ACHN (cell line): ENCODE data around the gene PHRF1.

Source experiments
- DNase-seq: peaks from one replicate; pipeline ENCODE4 v3.0.0-alpha.2; 2015
- in situ Hi-C: cut with HindIII; loops from 2 replicates; pipeline ENCODE4 v1.10.0; 2017; ENCODE audit warnings: low sequenced_read_pairs, low pct_ligation_motif_present, low pct_unique_long_range_greater_than_20kb

Gene PHRF1

DNA sequence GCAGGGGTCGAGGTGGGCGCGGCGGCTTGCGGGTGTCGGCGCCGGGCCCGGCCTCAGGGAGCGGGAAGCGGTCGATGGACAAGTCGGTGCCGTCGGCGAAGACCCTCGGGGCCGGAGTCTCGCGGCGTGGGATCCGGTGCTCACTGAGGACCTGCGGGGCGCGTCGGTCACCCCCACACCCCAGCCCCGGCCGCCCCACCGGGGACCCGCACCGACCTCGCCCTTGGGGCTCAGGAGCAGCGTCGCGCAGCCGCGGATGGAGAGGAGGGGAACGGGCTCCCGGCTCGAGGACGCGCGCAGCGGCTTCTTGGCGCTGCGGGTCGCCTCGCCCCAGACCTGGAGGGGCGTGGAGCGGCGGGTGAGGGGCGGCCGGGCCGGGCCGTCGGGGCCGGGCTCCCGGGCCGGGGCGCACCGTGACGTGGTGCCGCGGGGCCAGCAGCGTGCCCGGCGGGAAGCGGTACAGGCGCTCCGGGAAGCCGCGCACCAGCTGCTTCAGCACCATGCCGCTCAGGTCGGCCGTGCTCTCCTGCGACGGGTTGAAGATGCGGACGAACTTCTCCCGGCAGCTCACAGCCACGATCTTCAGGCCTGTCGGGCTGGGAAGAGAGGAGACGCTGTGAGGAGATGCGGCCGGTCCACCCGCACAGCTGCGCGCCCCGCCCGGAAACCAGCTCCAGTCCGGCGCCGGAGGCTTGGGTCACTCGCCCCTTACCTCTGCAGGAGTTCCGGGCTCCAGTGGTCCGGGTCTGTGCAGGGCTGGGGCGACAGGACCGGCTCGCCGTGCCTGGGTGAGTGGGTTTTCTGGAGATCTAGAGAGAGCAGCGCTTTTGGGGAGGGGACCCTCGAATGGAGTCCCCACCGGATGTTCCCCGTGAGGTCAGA, 20.2 kb upstream of the PHRF1 start:
- DNase-seq = no peak
- in situ Hi-C loops = no loop called here

DNA sequence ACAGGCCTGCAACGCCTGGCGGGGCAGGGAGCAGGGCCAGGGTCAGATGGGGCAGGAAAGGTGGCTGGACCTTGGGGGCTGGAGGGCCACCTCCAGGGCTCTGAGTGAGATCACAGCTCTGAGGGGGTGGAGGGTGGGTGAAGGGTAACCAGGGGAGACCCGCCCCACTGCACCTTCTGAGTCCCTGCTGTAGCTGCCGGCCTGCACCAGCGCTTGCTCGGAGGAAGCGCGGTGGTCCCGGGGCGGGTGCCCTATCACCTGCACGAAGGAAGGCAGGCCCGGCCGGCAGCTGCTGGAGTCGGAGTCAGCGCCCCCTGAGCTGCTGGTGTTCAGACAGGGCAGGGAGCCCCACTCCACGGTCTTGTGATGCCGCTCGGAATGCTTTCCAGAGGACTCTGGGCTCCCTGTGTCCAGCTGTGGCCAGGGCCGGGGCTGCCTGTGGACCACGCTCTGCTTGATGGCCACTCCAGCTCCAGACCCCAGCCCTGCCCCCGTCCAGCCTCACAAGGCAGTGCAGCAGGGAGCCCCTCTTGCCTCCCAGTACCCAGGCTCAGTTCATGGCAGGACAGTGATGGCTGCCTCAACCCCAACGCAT, 19.5 kb upstream of the PHRF1 start:
- no peak for DNase-seq
- in situ Hi-C loops = no loop called here

DNA sequence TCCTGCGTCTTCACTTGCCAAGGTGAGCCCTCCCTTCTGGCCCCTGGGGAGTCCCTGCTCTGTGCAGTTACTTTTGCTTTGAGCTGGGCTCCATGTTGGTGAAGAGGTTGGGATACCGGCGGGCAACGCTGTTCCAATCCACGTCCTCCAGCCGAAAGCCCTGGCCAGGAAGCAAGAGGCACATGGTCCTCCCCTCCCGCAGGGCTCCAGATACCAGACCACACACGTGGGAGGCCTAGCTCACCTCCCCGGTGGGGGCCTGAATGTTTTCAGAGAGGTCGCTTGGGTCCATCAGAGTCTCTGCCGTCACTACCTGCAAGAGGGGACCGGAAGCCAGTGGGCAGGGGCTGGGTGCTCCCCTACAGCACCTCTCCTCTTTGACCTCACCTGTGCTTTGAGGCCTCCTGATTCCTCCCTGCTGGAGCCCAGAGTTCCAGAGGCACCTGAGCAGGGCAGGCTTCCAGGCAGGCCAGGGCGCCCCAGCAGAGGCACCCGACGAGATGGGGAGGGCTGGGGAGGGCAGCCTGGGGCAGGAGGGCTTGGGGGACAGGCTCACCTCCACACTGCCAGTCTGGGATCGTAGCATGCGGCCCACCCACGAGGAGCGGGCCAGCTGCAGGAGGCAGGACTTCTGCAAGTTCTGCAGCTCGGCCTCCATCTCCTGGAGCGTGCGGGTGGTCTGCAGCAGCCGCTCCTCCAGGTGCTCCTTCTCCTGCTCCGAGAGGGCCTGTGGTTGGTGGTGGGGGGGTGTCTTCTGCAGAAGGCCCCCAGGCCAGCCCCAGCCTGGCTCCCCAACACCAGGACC, 18.7 kb upstream of the PHRF1 start:
- in situ Hi-C loops = no loop called here

DNA sequence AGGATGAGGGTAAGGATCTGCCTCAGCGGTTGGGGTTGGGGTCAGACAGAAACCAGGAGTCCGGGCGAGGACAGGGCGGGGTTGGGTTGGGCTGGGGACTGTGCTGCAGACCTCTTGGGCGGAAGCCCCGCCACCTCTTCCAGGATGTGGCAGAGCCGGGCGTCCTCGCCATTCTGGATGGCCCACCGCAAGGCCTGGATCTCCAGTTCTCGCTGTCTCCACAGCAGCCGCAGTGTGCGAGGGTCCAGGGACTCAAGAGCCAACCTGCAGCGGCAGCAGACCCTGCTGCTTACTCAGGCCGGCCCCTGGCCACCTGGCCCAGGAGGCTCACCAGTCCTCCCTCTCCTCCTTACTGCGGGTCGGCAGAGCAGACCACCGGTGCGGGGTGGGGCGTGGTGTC, 17.8 kb upstream of the PHRF1 start:
- in situ Hi-C loops = no loop called here
- DNase-seq = no peak

More for the DNA sequence above, 18.7 kb upstream of the PHRF1 start:
- DNase-seq = no peak

DNA sequence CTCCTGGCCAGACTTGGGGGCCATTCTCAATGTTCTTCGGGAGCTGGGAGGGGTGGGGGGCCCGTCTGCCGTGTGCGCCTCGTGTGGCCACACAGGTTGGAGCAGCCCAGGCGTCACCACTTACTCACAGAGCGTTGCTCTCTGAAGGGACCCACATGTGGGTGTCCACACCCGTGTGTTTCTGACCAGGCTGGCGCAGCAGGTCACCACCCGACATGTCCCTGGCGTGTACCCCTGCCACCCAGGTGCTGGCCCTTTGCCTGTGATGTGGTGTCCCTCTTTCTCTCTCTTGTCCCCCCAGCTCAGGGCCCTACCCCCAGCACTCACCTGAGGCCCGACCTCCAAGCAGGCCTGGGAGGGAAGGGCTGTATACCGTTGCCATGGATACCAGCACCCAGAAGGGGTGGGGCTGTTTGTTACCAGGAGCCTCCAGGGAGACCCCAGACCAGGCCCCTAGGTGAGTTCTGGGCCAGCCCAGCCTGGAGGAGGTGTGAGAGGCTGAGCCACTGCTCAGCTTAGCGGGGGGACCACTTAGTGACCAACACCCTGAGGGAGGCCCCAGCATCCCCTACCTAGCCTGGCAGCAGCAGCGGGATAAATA, 17.1 kb upstream of the PHRF1 start:
- no peak for DNase-seq
- in situ Hi-C loops = no loop called here

DNA sequence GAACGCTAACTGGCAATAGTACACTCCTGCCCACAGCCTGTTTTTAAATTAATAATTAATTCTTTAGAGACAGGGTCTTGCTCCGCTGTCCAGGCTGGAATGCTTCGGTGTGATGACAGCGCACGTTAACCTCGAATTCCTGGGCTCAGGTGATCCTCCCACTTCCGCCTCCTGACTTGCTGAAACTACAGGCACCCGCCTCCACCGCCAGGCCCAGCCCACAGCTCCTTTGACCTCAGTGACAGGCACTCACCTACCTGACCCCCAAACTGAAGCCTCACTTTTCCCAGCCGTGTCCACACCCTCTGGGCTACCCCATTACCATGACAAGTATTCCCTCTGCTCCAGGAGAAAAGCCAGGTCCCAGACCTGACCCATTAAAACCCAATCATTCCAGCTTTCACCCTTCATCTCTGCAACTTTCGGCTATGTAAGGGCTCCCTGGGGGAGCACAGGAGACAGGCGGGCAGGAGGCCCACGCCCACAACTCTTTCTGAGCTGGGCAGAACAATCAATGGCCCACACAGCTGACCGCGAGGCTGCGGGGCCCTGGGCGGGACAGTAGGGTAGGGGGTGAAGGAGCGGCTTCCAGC, 16.5 kb upstream of the PHRF1 start:
- no peak for DNase-seq
- in situ Hi-C loops = no loop called here

DNA sequence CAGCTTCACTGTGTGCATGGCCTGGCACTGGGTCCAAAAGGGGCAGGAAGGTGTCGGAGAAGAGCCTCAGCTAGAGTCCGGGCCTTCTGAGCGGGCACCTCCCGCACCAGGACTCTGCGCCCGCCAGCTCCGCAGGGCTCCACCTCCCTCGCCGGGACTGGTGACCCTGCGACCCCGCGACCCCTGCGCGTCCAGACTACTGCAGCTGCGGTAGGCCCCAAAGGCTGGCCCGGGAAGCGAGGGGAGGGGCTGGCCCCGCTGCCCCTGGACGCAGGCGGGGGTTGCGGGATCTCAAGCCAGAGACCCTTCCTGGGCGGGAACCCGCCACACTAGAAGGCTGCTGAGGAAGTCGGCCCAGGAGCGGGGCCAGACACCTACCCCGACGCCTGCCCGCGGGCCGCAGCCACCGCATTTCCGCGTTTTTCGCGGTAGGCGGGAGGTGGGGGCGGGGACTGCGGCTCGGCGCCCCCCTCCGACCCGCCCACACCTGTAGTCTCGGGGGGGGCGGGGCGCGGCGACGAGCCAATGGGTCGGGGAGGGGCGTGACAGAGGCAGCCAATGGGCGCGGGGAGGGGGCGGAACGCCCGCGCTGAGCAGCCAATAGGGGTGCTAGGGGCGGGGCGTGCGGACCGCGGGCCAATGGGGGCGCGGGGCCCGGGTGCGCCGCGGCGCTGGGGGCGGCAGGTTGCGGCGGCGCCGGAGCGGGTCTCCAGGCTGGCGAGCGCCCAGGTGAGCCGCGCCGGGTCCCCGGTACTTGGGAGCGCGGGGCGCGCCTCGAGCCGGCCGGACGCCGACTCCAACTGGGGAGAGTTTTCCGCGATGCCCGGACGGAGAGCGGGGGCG, 15.7 kb upstream of the PHRF1 start, which contains the start of the genes LMNTD2 and RASSF7:
Gene LMNTD2 (minus strand): TSS at position 434 of the 843 bp plus-strand sequence. CDS start 22 bp downstream, at position 412.
Gene RASSF7 (plus strand): TSS at position 666 of the 843 bp plus-strand sequence. CDS start 799 bp downstream, outside the sequence.
- in situ Hi-C loops = no loop called here
- DNase-seq = peak; percentile 84

DNA sequence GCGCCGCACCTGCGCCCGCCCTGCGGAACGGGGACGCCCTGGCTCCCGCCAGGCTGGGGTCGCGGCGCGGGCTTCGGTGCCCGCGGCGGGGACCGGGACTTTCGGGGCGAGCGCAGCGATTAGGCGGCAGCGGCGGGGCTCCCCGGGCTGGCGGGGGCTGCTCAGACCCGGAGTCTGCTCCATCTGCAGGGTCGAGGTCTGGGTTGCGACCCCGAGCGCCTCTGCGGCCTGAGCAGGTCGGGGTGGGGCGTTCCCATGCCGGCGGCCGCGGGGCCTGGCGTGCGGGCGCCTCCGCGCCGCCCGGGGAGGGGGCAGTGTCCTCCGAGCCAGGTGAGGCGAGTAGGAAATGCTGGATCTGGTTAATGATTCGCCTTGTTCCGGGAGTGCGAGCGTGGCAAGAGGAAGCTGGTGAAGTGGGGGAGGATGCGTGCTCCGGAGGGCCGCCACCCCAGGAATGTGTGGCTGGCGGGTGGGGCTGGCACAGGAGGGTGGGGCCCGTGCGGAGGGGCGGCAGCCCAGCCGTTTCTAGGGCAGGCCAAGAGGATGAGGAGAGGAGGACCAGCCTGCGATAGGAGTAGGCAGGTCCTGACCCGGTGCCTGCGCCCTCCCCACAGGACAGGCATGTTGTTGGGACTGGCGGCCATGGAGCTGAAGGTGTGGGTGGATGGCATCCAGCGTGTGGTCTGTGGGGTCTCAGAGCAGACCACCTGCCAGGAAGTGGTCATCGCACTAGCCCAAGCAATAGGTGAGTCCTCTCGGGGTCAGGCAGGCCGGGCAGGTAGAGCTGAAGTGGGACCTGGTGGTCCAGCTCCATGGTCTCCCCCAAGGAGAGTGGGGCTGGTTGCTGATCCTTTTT, 14.9 kb upstream of the PHRF1 start:
- in situ Hi-C loops = no loop called here
- DNase-seq = peak; percentile 78

DNA sequence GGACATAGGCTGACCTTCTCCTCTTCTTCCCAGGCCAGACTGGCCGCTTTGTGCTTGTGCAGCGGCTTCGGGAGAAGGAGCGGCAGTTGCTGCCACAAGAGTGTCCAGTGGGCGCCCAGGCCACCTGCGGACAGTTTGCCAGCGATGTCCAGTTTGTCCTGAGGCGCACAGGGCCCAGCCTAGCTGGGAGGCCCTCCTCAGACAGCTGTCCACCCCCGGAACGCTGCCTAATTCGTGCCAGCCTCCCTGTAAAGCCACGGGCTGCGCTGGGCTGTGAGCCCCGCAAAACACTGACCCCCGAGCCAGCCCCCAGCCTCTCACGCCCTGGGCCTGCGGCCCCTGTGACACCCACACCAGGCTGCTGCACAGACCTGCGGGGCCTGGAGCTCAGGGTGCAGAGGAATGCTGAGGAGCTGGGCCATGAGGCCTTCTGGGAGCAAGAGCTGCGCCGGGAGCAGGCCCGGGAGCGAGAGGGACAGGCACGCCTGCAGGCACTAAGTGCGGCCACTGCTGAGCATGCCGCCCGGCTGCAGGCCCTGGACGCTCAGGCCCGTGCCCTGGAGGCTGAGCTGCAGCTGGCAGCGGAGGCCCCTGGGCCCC, 14.1 kb upstream of the PHRF1 start:
- DNase-seq = no peak
- in situ Hi-C loops = no loop called here

DNA sequence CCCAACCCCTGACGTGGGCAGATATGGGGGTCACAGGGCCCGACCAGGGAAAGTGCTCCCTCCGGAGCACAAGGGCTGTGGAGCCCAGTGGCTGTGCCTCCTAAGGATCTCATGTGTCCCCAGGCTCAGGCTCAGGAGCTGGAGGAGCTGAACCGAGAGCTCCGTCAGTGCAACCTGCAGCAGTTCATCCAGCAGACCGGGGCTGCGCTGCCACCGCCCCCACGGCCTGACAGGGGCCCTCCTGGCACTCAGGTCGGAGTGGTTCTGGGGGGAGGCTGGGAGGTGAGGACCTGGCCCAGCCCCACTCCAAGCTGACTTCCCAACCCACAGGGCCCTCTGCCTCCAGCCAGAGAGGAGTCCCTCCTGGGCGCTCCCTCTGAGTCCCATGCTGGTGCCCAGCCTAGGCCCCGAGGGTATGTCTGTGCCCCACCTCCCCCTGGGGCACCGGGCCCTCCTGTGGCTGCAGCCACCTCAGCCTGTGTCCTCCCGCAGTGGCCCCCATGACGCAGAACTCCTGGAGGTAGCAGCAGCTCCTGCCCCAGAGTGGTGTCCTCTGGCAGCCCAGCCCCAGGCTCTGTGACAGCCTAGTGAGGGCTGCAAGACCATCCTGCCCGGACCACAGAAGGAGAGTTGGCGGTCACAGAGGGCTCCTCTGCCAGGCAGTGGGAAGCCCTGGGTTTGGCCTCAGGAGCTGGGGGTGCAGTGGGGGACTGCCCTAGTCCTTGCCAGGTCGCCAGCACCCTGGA, 13.0 kb upstream of the PHRF1 start:
- no peak for DNase-seq
- in situ Hi-C loops = no loop called here

DNA sequence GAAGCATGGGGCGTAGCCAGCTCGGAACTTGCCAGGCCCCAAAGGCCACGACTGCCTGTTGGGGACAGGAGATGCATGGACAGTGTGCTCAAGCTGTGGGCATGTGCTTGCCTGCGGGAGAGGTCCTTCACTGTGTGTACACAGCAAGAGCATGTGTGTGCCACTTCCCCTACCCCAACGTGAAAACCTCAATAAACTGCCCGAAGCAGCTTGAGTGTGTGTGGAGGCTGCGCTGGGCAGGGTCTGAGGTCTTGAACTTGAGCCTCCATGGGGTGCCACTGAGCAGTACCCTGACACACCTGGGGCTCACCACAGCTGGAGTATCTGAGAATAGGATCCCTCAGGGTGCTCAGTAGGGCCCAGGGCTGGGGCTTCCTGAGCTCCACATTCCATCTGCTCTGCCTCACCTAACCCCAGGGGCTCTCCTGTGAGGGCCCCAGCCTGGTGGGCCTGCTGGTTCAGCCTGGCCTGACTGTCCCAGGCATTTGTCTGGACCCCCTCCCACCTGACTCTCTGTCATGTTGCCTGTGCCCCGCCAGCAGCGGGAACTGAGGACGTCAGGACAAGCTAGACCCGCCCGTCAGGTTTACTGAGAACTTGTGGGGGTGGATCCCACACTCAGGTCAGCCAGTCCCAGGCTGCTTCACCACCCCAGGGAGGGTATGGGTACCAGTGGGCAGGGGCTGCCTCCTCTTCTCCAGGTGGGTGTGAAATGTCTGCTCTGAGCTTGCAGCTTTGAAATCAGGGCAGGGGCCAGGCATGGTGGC, 12.3 kb upstream of the PHRF1 start:
- DNase-seq = no peak

DNA sequence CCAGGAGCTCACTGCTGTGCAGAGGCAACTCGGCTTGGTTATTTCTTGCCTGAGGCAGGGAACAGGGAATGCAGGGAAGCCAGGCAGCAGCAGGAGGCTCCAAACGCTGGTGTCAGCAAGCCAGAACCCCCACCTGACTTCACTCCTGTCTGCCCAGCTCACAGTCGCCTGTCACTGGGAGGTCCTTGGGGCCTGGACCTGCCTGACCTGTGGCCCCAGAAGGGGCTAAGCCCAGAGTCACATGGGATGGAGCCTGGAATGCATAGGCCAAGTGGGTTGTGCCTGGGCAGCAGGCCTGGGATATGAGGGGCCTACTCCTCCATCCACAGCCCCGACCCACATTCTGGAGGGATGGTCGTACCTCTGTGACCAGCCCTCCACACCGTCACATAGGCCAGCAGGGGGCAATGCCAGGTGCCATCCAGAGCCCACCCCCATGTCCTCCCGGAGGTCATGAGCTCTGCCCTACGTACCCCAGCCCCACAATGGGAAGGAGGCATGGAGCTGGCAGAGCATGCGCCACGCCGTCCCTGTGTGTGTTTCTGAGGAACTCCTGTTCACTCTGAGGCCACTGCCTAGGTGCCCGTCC, 10.3 kb upstream of the PHRF1 start:
- DNase-seq = no peak

More for the DNA sequence above, 12.3 kb upstream of the PHRF1 start:
- in situ Hi-C loops = no loop called here

DNA sequence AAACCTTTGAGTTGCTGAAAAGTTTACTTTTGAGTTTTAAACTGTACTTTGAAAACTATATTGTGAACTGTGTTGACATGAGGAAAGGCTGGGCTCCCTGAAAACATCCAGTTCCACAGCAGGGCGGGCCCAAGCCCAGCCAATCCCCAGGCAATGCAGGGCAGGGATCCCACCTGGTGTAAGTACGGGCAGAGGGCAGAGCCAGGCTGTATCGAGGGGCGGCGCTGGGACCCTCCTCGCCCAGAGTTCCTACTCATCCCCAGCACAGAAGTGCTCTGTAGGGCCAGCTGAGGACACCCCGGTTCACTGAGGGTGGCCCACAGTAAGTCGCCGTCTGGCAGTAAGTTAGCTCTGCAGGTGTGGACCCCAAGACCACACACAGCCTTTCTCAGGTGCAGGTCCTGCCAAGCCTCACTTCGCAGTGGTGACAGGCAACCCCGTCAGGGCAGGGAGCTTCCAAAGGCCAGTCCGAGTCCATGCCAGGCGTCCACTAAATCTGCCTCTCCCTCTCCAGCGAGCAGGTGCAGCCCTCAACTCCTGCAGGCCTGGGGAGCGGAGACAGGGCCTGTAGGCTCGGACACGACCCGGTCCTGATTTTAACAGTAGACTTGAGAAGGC, 9.2 kb upstream of the PHRF1 start:
- DNase-seq = no peak
- in situ Hi-C loops = no loop called here

More for the DNA sequence above, 10.3 kb upstream of the PHRF1 start:
- in situ Hi-C loops = no loop called here

DNA sequence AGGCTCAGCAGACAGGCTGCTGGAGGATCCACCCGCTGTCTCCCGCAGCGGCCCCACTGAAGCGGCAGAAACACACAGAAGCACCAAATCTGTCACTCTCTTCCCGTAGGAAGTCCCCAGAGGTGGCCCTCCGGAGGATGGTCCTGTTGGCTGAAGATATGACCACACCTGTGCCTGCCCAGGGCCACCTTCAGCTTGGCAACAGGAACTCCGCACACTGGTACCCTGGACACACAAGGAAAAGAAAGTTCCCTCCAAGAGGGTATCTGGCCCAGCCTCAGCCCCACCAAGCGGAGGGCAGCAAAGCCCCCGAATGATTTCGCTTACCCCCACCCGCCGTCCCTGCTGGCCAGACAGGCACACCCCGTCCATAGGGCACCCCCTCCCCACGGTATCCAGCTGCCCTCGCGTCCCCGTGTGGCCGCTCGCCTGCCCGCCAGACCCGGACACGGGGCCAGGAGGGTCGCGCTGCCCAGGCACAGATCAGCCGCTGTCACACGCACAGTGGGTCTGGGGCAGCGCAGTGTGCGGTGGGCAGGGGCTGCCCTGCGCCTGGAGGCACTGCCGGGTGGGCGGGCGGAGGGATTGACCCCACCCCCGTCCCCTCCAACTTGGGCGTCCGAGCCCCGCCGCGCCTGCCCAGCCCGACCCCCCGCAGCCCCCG, 8.5 kb upstream of the PHRF1 start:
- in situ Hi-C loops = no loop called here
- DNase-seq = no peak
